ENCODE results near the gene GKN2. TPM values are rescaled to one million over a fixed set of nuclear protein-coding genes. Genes with fewer than 3 reads are reported as not detected.

The GKN2 gene
- not detected in 2 replicates for total RNA-seq (2014; rRNA removed; shearing (Covaris generic))

- no peak for DNase-seq (ENCODE audit: low read depth)
Measured at GRCh38 chr2:68952887-68953521, at the start of gene GKN2. TSS of gene GKN2 (minus strand) at chr2:68952893. CDS start at chr2:68952861, 32 bp downstream.

GRCh38 chr2:69001879-69002278 is 49.2 kb upstream of the GKN2 start:
- DNase-seq (ENCODE audit: low read depth): no peak

GRCh38 chr2:68997401-68997800 is 44.7 kb upstream of the GKN2 start:
- DNase-seq (ENCODE audit: low read depth): no peak

GRCh38 chr2:68995916-68996315 is 43.2 kb upstream of the GKN2 start:
- DNase-seq (ENCODE audit: low read depth): no peak

GRCh38 chr2:68994864-68995263 is 42.2 kb upstream of the GKN2 start:
- DNase-seq (ENCODE audit: low read depth): peak; percentile 96

- DNase-seq (ENCODE audit: low read depth): no peak
Measured at GRCh38 chr2:68993660-68994059, 41.0 kb upstream of the GKN2 start.

- DNase-seq (ENCODE audit: low read depth): no peak
Measured at GRCh38 chr2:68992933-68993332, 40.2 kb upstream of the GKN2 start.

- no peak for DNase-seq (ENCODE audit: low read depth)
Measured at GRCh38 chr2:68992341-68992740, 39.6 kb upstream of the GKN2 start.

- no peak for DNase-seq (ENCODE audit: low read depth)
Measured at GRCh38 chr2:68989035-68989434, 36.3 kb upstream of the GKN2 start.

DNA sequence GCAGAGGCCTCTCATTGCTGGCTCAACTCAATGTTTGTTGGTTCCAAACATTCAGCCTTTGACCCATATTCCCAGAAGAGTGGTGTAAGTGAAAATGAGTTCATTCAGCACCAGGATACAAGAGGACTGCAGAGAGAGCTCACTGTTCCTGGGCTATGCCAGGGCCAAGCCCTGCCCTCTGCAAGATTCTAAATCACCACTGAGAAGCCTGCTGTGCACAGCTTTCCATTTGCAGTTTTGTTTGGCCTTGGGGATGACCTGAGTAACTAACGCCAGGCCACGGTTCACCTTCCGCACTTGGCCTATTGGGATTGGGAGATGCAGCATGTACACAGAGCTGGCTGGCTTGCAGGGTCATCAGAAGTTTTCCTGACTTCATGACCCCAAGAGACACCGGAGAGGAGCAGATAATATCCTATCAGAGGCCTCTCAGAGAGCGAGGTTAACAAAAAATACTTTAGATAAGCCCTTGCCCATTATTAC is 34.4 kb upstream of the GKN2 start:
- DNase-seq (ENCODE audit: low read depth): no peak

- DNase-seq (ENCODE audit: low read depth): peak; percentile 64
Measured at GRCh38 chr2:68980956-68981355, 28.3 kb upstream of the GKN2 start.

DNA sequence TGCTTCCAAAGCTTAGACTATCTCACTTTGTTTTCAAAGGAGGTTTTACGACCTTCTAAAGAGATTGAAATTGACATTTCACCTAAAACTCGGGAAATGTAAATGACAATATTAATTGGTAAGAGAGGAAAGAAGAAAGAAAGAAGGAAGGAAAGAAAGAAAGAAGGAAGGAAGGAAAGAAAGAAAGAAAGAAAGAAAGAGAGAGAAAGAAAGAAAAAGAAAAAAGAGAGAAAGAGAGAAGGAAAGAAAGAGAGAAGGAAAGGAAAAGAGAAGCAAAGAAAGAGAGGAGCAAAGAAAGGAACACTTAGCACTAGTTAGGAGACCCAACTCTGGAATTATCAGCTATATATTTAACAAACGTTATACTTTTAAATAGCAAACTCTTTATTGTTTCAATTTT is 25.4 kb upstream of the GKN2 start:
- DNase-seq (ENCODE audit: low read depth): no peak

- no peak for DNase-seq (ENCODE audit: low read depth)
Measured at GRCh38 chr2:68977453-68977852, 24.8 kb upstream of the GKN2 start.

GRCh38 chr2:68975844-68976243 is 23.2 kb upstream of the GKN2 start:
- DNase-seq (ENCODE audit: low read depth): no peak

DNA sequence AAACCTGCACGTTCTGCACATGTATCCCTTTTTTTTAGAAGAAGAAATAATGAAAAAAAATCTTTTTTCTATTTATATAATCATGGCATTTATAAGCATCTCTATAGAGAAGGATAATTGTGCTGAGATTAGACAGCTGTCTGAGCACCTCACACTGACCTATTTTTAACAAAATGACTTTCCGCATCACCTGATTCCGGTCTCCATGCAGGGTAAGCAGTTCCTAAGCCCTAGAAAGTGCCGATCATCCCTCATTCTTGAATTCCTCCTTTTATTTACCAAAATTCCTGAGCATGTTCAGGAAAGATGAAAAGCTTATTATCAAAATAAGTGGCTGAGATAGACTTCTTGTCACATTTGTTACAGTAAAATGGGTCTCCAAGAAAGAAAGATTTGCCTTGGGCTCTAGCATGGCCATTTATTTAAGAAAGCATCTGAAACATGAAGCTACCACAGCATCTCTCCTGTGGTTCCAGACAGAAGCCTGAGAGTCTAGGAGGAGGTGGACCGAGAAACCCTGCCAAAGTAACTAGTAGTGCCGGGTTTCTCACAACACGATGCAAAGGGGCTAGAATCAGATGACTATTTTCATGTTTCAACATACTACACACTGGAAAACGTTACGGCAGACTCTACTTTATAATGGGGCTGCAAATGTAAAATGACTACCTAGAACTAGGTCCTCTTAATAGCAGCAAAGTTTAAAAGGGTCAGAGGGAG is 22.4 kb upstream of the GKN2 start:
- DNase-seq (ENCODE audit: low read depth): no peak

DNA sequence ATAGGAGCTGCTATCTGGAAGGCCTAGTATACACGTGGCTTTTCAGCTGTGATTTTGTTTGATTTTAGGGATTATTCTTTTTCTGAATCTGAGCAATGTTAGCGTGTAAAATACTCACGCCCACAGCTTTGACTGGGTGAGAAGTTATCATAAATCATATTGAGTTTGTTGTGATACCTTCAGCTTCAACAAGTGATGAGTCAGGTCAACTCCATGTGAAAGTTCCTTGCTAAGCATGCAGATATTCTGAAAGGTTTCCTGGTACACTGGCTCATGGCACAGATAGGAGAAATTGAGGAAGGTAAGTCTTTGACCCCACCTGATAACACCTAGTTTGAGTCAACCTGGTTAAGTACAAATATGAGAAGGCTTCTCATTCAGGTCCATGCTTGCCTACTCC is 21.6 kb upstream of the GKN2 start, which contains the start of gene GKN1:
GKN1 (plus strand) TSS at position 386 of the 400 bp plus-strand sequence. CDS start 42 bp downstream, outside the sequence.
- peak; percentile 32 for DNase-seq (ENCODE audit: low read depth)

GRCh38 chr2:68971591-68972231 is 19.0 kb upstream of the GKN2 start:
- DNase-seq (ENCODE audit: low read depth): peak; percentile 97

DNA sequence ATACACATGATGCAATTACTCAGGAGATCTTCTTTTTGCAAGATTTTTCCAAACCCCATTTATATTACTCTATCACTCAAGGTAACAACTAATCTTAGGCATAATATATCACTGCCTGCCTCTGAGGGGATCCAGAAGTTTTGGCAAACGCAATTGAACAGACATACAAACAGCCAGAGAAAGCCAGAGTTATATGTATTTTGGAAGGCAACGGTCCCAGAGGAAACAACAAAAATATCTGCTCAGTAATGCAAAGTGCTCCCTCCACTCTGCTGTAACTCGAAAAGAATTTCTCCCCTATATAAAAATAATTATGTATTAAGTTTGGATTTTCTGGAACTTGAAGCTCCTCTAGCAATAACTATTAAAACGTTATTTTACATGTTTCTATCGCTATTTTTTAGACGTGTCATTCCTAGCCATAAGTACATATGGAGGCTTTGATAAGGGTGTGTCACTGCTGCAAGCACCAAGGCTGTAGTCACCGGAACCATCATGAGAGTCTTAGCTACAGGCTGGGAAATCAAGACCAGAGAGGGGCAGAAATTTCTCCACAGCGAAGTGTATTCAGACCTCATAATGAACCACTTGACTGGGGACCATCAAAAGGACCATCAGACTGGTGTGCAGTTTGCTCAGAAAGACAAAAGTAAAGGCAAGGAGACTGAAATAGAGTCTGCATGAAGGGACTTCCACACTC is 18.0 kb upstream of the GKN2 start:
- DNase-seq (ENCODE audit: low read depth): no peak

GRCh38 chr2:68969736-68970490 is 17.2 kb upstream of the GKN2 start:
- DNase-seq (ENCODE audit: low read depth): no peak

DNA sequence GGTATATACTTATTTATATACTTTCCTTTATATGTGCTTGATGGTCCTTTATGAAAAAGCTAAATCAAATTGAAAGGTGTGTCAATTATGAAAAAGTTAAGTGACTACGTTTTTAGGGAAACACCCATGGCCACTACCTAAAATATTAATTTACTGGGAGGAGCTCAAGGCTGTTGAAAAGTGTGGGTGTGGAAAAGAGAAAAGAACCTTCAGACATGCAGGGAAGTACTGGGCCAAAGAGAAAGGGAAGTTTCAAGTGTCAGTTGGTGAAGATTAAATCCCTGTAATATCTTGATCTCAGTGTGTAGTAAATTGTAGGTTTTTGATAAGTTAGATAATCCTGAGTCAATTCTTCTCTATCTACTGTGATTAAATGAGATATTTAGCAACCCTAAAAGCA is 15.5 kb upstream of the GKN2 start:
- DNase-seq (ENCODE audit: low read depth): no peak

GRCh38 chr2:68964282-68964681 is 11.6 kb upstream of the GKN2 start:
- DNase-seq (ENCODE audit: low read depth): no peak
